DMS79 treated with DMSO at 0.1 percent for 48 hours (cell line): ENCODE results near the gene PCA3.
A peak's percentile ranks its signal among the peaks of the same experiment; 100 is the strongest.

ENCODE experiments used
- DNase-seq: peaks from one replicate; lab custom pipeline; 2025; lab: John Stamatoyannopoulos, UW

PCA3 gene

DNA sequence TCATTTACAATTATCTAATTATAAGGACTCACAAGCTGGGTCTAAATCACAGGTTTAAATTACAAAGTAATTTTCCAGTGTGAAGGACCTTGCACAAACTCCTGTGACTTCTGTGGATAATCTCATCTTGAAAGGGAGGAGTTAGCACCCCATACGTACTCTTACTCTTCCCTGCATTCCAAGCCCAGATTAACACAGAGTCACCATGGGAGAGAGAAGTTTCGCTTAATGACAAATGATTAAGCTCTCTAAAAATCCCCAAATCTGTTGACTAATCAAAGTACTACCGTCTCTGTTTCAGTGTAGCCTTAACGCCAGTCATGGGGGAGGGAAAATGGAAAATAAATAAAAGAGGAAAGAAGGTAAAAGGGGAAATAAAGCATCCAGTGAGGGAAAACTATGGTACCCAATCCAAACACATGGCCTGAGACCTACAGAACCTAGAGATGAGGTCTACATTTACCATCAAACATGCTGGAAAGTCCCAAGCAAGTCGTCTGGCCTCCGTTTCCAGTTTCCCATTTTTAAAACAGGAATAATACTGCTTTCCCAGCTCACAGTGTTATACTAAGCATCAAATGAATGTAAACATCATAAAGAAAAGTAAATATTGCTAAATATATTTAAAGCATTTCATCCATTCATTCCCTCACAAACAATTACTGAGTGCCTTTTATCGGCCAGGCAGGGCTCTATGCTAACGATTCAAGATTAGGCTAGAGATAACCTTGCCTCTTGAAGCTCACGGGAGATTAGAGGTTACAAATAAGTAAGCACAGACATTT, 63.2 kb downstream of the PCA3 start:
- no peak for DNase-seq

DNA sequence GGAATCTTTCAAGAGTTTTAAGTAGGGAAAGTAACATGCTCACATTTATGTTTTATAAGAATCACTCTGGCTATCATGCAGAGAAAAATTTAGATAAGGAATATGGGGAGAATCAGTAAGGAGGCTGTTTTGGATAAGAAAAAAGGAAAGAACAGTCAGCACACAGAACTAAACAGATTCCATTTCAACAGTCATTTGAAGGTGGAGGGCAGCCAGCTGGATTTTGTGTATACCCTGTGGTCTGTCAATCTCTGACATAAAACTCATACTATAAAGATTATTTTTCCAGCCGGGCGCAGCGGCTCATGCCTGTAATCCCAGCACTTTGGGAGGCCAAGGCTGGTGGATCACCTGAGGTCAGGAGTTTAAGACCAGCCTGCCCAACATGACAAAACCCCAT, 64.2 kb downstream of the PCA3 start:
- no peak for DNase-seq

DNA sequence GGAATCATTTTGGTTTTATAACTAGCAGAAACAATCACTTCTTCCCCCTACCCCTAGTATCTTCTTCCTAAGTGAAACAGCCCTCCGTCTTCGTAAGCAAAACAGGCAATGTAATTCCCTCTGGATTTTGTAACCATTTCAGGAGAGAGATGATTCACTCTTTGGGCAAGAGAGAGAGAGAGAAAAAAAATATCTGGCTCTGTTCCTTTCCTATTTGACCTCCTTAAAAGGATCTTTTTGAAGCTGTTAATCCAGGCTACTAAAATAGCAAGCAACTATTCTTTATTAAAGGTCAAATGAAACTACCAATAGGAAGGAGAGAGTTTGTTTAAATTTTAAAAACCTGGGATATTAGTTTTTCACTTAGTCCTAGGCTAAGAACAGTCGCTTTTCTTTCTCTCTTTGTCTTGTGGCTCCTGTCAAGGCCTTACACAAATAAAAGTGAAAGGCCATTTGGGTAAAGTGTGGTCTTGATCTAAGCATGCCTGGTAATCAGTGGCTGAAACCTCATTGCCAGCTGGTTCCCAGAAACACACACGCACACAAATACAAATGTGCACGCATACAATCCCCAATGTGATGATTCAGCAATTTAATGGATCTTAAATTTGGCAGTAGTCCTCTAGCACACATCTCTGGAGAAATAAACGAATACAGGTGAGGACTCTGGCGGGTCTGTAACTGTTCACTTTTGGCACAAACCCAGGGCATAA, 71.5 kb downstream of the PCA3 start:
- DNase-seq = peak; percentile 4
